Lower leg skin (tissue), 3 donors: ENCODE measurements around the gene CALML6.

Source experiments
- POLR2A ChIP-seq, 2 donors: fragments of 450-650 bp; IDR thresholded peaks; one replicate each; pipeline ENCODE4 v1.6.1; 2016 to 2017; ENCODE audit warnings: antibody characterized with exemption in 2 of 2, mild to moderate bottlenecking in 1 of 2, moderate library complexity in 1 of 2
- TF ChIP-seq, protein P1 (sequence below), 3 donors: fragments of 450-650 bp; IDR thresholded peaks; one replicate each; pipeline ENCODE4 v1.5.1; 2016; ENCODE audit warnings: antibody characterized with exemption in 3 of 3, mild to moderate bottlenecking in 3 of 3, moderate library complexity in 2 of 3

- TF ChIP-seq, protein P1, sequence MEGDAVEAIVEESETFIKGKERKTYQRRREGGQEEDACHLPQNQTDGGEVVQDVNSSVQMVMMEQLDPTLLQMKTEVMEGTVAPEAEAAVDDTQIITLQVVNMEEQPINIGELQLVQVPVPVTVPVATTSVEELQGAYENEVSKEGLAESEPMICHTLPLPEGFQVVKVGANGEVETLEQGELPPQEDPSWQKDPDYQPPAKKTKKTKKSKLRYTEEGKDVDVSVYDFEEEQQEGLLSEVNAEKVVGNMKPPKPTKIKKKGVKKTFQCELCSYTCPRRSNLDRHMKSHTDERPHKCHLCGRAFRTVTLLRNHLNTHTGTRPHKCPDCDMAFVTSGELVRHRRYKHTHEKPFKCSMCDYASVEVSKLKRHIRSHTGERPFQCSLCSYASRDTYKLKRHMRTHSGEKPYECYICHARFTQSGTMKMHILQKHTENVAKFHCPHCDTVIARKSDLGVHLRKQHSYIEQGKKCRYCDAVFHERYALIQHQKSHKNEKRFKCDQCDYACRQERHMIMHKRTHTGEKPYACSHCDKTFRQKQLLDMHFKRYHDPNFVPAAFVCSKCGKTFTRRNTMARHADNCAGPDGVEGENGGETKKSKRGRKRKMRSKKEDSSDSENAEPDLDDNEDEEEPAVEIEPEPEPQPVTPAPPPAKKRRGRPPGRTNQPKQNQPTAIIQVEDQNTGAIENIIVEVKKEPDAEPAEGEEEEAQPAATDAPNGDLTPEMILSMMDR (IDR thresholded peaks at IDR 0.05): no peak
- no peak for TF ChIP-seq POLR2A (IDR thresholded peaks at IDR 0.05)
Measured at GRCh38 chr1:1962752-1963151, 47.7 kb downstream of the CALML6 start.
